ENCODE results near the gene SLC35E4. TPM values are rescaled to one million over a fixed set of nuclear protein-coding genes. Genes with fewer than 3 reads are reported as not detected.

The SLC35E4 gene
- total RNA-seq, 4 donors from 2014 or later, result 8.5 to 19.3 (median 10.9) TPM

GRCh38 chr22:30596199-30596598 is 39.4 kb upstream of the SLC35E4 start:
- intact Hi-C loops (cut with DNase I; ENCODE audit: low total_unique reads) (no loop called here), in situ Hi-C loops (cut with MboI; ENCODE audit: low sequenced_read_pairs in 4 of 4) (no loop called here)
- Histone ChIP-seq H3K4me3 (no peak overlapping the region), H3K4me1 (peaks cover 4% of the 10 kb centered on the region in 2 donors), H3K36me3 (no peaks in the 10 kb centered on the region), H3K27ac (no peak overlapping the region), H3K9me3 (no peaks in the 10 kb centered on the region), H3K27me3 (no peaks in the 10 kb centered on the region)
- no peak for ATAC-seq
- TF ChIP-seq CTCF (IDR thresholded peaks at IDR 0.05 in 4 of 5, conservative IDR thresholded peaks at IDR 0.05 in 1 of 5) (no peak), POLR2A (IDR thresholded peaks at IDR 0.05) (no peak)
- no peak for DNase-seq

- no peaks in the 10 kb centered on the region for H3K9me3 ChIP-seq
- TF ChIP-seq POLR2A (IDR thresholded peaks at IDR 0.05), result no peak
- no peak for TF ChIP-seq CTCF (IDR thresholded peaks at IDR 0.05 in 4 of 5, conservative IDR thresholded peaks at IDR 0.05 in 1 of 5)
- no peak overlapping the region for H3K27ac ChIP-seq
- intact Hi-C loops (cut with DNase I; ENCODE audit: low total_unique reads) (no loop called here), in situ Hi-C loops (cut with MboI; ENCODE audit: low sequenced_read_pairs in 4 of 4) (no loop called here)
- DNase-seq (no peak), ATAC-seq (no peak)
- peaks cover 4% of the 10 kb centered on the region in 2 donors for H3K4me1 ChIP-seq
- H3K36me3 ChIP-seq, result no peaks in the 10 kb centered on the region
- no peak overlapping the region for H3K4me3 ChIP-seq
- no peaks in the 10 kb centered on the region for H3K27me3 ChIP-seq
Observed at GRCh38 chr22:30596886-30597285, 38.7 kb upstream of the SLC35E4 start.

GRCh38 chr22:30598986-30599385 is 36.6 kb upstream of the SLC35E4 start:
- intact Hi-C loops (cut with DNase I; ENCODE audit: low total_unique reads), result no loop called here
- Histone ChIP-seq H3K9me3 (no peaks in the 10 kb centered on the region), H3K27me3 (no peaks in the 10 kb centered on the region), H3K4me3 (no peak overlapping the region), H3K27ac (no peak overlapping the region), H3K36me3 (peaks cover 0 to 3% of the 10 kb centered on the region in 2 donors), H3K4me1 (no peaks in the 10 kb centered on the region)
- in situ Hi-C loops (cut with MboI; ENCODE audit: low sequenced_read_pairs in 4 of 4), result no loop called here
- ATAC-seq (no peak), DNase-seq (no peak)
- TF ChIP-seq POLR2A (IDR thresholded peaks at IDR 0.05) (no peak), CTCF (IDR thresholded peaks at IDR 0.05 in 4 of 5, conservative IDR thresholded peaks at IDR 0.05 in 1 of 5) (no peak)

- H3K27ac ChIP-seq, result no peak overlapping the region
- ATAC-seq (no peak), DNase-seq (no peak)
- H3K4me1 ChIP-seq, result peaks cover 6% of the 10 kb centered on the region in 2 donors
- peaks cover 0 to 5% of the 10 kb centered on the region in 2 donors for H3K36me3 ChIP-seq
- TF ChIP-seq POLR2A (IDR thresholded peaks at IDR 0.05) (no peak), CTCF (IDR thresholded peaks at IDR 0.05 in 4 of 5, conservative IDR thresholded peaks at IDR 0.05 in 1 of 5) (no peak)
- H3K27me3 ChIP-seq, result no peaks in the 10 kb centered on the region
- intact Hi-C loops (cut with DNase I; ENCODE audit: low total_unique reads) (no loop called here), in situ Hi-C loops (cut with MboI; ENCODE audit: low sequenced_read_pairs in 4 of 4) (no loop called here)
- no peak overlapping the region for H3K4me3 ChIP-seq
- no peaks in the 10 kb centered on the region for H3K9me3 ChIP-seq
Observed at GRCh38 chr22:30600921-30601320, 34.7 kb upstream of the SLC35E4 start.

- TF ChIP-seq POLR2A (IDR thresholded peaks at IDR 0.05) (no peak), CTCF (IDR thresholded peaks at IDR 0.05 in 4 of 5, conservative IDR thresholded peaks at IDR 0.05 in 1 of 5) (no peak)
- Histone ChIP-seq H3K27ac (no peak overlapping the region), H3K36me3 (peaks cover 0 to 5% of the 10 kb centered on the region in 2 donors), H3K27me3 (no peaks in the 10 kb centered on the region), H3K9me3 (no peaks in the 10 kb centered on the region), H3K4me1 (peaks cover 9 to 12% of the 10 kb centered on the region in 2 donors), H3K4me3 (no peak overlapping the region)
- no peak for ATAC-seq
- no peak for DNase-seq
- intact Hi-C loops (cut with DNase I; ENCODE audit: low total_unique reads), result no loop called here
- in situ Hi-C loops (cut with MboI; ENCODE audit: low sequenced_read_pairs in 4 of 4), result no loop called here
Observed at GRCh38 chr22:30601464-30601863, 34.1 kb upstream of the SLC35E4 start.

All from gastrocnemius medialis (tissue), 4 donors.